PC-9 (cell line): ENCODE measurements around the gene ZNF407. TPM values are rescaled to one million over a fixed set of nuclear protein-coding genes. Genes with fewer than 3 reads are reported as not detected.

Experiments used
- BruUV-seq: library from RNA; stranded (reverse); fragments of 400-500 nt; replicated peaks from 2 replicates; lab custom pipeline; 2021; lab: Mats Ljungman, UMichigan
- CTCF ChIA-PET: fragments of 300-600 bp; sonication (Branson Sonifier 250); formaldehyde crosslinking; loops from one replicate; lab custom pipeline; 2022; ENCODE audit warnings: antibody characterized with exemption; lab: Charles Lee
- POLR2A ChIA-PET: fragments of 300-600 bp; sonication (Branson Sonifier 250); formaldehyde crosslinking; loops from one replicate; lab custom pipeline; 2022; ENCODE audit warnings: antibody characterized with exemption; ENCODE audit not compliant: unreplicated experiment; lab: Charles Lee
- DNase-seq, 2 experiments: peaks; one replicate each; pipeline versions ENCODE4 v3.0.0 to v3.0.0-alpha.2; 2015 to 2022; ENCODE audit warnings: mixed read lengths in 1 of 2
- H2AFZ ChIP-seq: fragments of 200-600 bp; sonication (generic); 2 replicates; pipeline ENCODE4 v1.8.1; 2017; ENCODE audit warnings: antibody characterized with exemption
- H3F3A ChIP-seq: fragments of 200-600 bp; sonication (generic); 2 replicates; pipeline ENCODE4 v1.8.1; 2017; ENCODE audit warnings: antibody characterized with exemption, mild to moderate bottlenecking, low read depth; ENCODE audit not compliant: insufficient read depth
- H3K27ac ChIP-seq: fragments of 200-600 bp; sonication (generic); 2 replicates; pipeline ENCODE4 v1.6.1; 2016; ENCODE audit warnings: mixed run types
- H3K27me3 ChIP-seq: fragments of 200-600 bp; sonication (generic); 2 replicates; pipeline ENCODE4 v1.6.1; 2016; ENCODE audit warnings: low read depth, mixed run types; ENCODE audit not compliant: insufficient read depth
- H3K36me3 ChIP-seq: fragments of 200-600 bp; sonication (generic); 2 replicates; pipeline ENCODE4 v1.6.1; 2016; ENCODE audit warnings: low read depth, mixed run types
- H3K4me1 ChIP-seq: fragments of 200-600 bp; sonication (generic); replicated peaks from 2 replicates; pipeline ENCODE4 v1.6.1; 2016; ENCODE audit warnings: mixed run types; ENCODE audit not compliant: insufficient read depth
- H3K4me2 ChIP-seq: fragments of 200-600 bp; sonication (generic); 2 replicates; pipeline ENCODE4 v1.6.1; 2017; ENCODE audit warnings: mixed run types
- H3K4me3 ChIP-seq: fragments of 200-600 bp; sonication (generic); 2 replicates; pipeline ENCODE4 v1.6.1; 2016; ENCODE audit warnings: mixed run types
- H3K79me2 ChIP-seq: fragments of 200-600 bp; sonication (generic); 2 replicates; pipeline ENCODE4 v1.6.1; 2017; ENCODE audit warnings: low read depth, mixed run types
- H3K9me2 ChIP-seq: fragments of 200-600 bp; sonication (generic); 2 replicates; pipeline ENCODE4 v1.8.1; 2017; ENCODE audit warnings: mild to moderate bottlenecking; ENCODE audit not compliant: insufficient read depth
- H3K9me3 ChIP-seq: fragments of 200-600 bp; sonication (generic); 2 replicates; pipeline ENCODE4 v1.8.1; 2016; ENCODE audit warnings: low read depth; ENCODE audit not compliant: insufficient read depth
- H4K20me1 ChIP-seq: fragments of 200-600 bp; sonication (generic); 2 replicates; pipeline ENCODE4 v1.8.1; 2017; ENCODE audit not compliant: insufficient read depth
- CTCF ChIP-seq: fragments of 200-600 bp; sonication (generic); conservative IDR thresholded peaks from 2 replicates; pipeline ENCODE4 v1.6.1; 2017; ENCODE audit warnings: mixed run types, antibody characterized with exemption, mild to moderate bottlenecking, moderate library complexity
- EZH2 ChIP-seq: fragments of 200-600 bp; sonication (generic); IDR thresholded peaks from 2 replicates; pipeline ENCODE4 v1.8.0; 2017; ENCODE audit warnings: antibody characterized with exemption, low read depth
- intact Hi-C: fragments of 100-400 bp; cut with micrococcal nuclease; formaldehyde crosslinking; loops from one replicate; pipeline ENCODE4 v1.10.0; 2022; ENCODE audit not compliant: unreplicated experiment
- total RNA-seq: library from RNA; stranded (reverse); gene quantifications from 2 replicates; pipeline ENCODE4 v1.2.3, GENCODE V29; 2021

Gene ZNF407
- total RNA-seq, 1 experiment from 2014 or later, result 13.4 TPM

GRCh38 chr18:74665905-74666304, 68.2 kb downstream of the ZNF407 start:
- Histone ChIP-seq H3K27me3 (no peaks in the 10 kb centered on the region), H3K36me3 (no peaks in the 10 kb centered on the region), H3K9me2 (no peaks in the 10 kb centered on the region), H3K4me1 (no peaks in the 10 kb centered on the region), H2AFZ (no peak overlapping the region), H3K79me2 (no peaks in the 10 kb centered on the region), H4K20me1 (0 out of 2 replicates have a peak, but pooled peaks cover 2% of the 10 kb centered on the region), H3K9me3 (no peaks in the 10 kb centered on the region), H3K4me3 (no peak overlapping the region), H3K27ac (no peak overlapping the region), H3K4me2 (no peak overlapping the region), H3F3A (no peaks in the 10 kb centered on the region)
- no peak for DNase-seq
- ChIA-PET POLR2A (no interaction called here), CTCF (no interaction called here)
- TF ChIP-seq CTCF (no peak), EZH2 (no peak)
- no TSS peak for BruUV-seq
- intact Hi-C loops, result no loop called here

GRCh38 chr18:74669136-74669798, 71.6 kb downstream of the ZNF407 start:
- intact Hi-C loops, result no loop called here
- TF ChIP-seq CTCF, result no peak
- TF ChIP-seq EZH2, result no peak
- Histone ChIP-seq H4K20me1 (no peaks in the 10 kb centered on the region), H2AFZ (no peak overlapping the region), H3K79me2 (no peaks in the 10 kb centered on the region), H3K36me3 (no peaks in the 10 kb centered on the region), H3K9me3 (no peaks in the 10 kb centered on the region), H3K9me2 (no peaks in the 10 kb centered on the region), H3K4me1 (no peaks in the 10 kb centered on the region), H3K4me3 (no peak overlapping the region), H3F3A (no peaks in the 10 kb centered on the region), H3K4me2 (no peak overlapping the region), H3K27me3 (no peaks in the 10 kb centered on the region), H3K27ac (no peak overlapping the region)
- CTCF ChIA-PET, result no interaction called here
- no peak for DNase-seq
- BruUV-seq, result no TSS peak
- POLR2A ChIA-PET, result no interaction called here

- no peak overlapping the region for H3K4me2 ChIP-seq
- H3K4me1 ChIP-seq, result no peaks in the 10 kb centered on the region
- H3K27ac ChIP-seq, result no peak overlapping the region
- DNase-seq, result no peak
- no peaks in the 10 kb centered on the region for H3F3A ChIP-seq
- no peak overlapping the region for H3K4me3 ChIP-seq
- intact Hi-C loops, result no loop called here
- H3K9me2 ChIP-seq, result no peaks in the 10 kb centered on the region
- H3K79me2 ChIP-seq, result no peaks in the 10 kb centered on the region
- POLR2A ChIA-PET, result no interaction called here
- peaks cover 7% of the 10 kb centered on the region; the same call in 1 of the 2 replicates for H3K9me3 ChIP-seq
- TF ChIP-seq EZH2 (no peak), CTCF (no peak)
- H2AFZ ChIP-seq, result no peak overlapping the region
- no TSS peak for BruUV-seq
- CTCF ChIA-PET, result no interaction called here
- no peaks in the 10 kb centered on the region for H3K27me3 ChIP-seq
- H3K36me3 ChIP-seq, result no peaks in the 10 kb centered on the region
- no peaks in the 10 kb centered on the region for H4K20me1 ChIP-seq
Measured at GRCh38 chr18:74672371-74672770, 74.7 kb downstream of the ZNF407 start.
